BJ (cell line): Measurements from ENCODE around the gene SPEG. TPM values are rescaled to one million over a fixed set of nuclear protein-coding genes. Genes with fewer than 3 reads are reported as not detected.

Experiments used
- CTCF ChIA-PET: fragments of 350-600 bp; formaldehyde crosslinking; extraction: SDS; loops from one replicate; lab custom pipeline; 2021; ENCODE audit warnings: antibody characterized with exemption, inconsistent platforms; lab: Yijun Ruan, JAX
- POLR2A ChIA-PET: fragments of 300-600 bp; sonication (Branson Sonifier 250); formaldehyde crosslinking; extraction: SDS; loops from one replicate; lab custom pipeline; 2021; ENCODE audit warnings: antibody characterized with exemption; lab: Charles Lee
- DNase-seq: peaks from one replicate; pipeline ENCODE4 v3.0.0-alpha.2; 2011; ENCODE audit warnings: low read depth
- H3K27me3 ChIP-seq: 2 replicates; pipeline ENCODE4 v1.6.0; 2011; ENCODE audit warnings: low read length; ENCODE audit not compliant: control insufficient read depth, insufficient read depth
- H3K36me3 ChIP-seq: 2 replicates; pipeline ENCODE4 v1.5.1; 2011; ENCODE audit warnings: low read length; ENCODE audit not compliant: control insufficient read depth, insufficient read depth
- H3K4me3 ChIP-seq: 2 replicates; pipeline ENCODE4 v1.5.1; 2011; ENCODE audit warnings: low read depth, mild to moderate bottlenecking, control low read depth, low read length
- CTCF ChIP-seq: IDR thresholded peaks from 2 replicates; pipeline ENCODE4 v1.5.1; 2011; ENCODE audit warnings: low read depth, mild to moderate bottlenecking, control low read depth, inconsistent platforms, low read length, moderate library complexity; ENCODE audit not compliant: insufficient read depth
- polyA plus RNA-seq: library from polyadenylated mRNA; depleted of rRNA; stranded (reverse); fragments of >200 nt; gene quantifications from 2 replicates; pipeline ENCODE4 v1.2.3, GENCODE V29; 2011

The SPEG gene
- polyA plus RNA-seq, 1 experiment = 69.9 TPM

- ChIA-PET POLR2A (interaction anchor here (0.6 kb wide), 1 partner anchor 108 kb away, joined by 3 read pairs; the partner anchor contains the start of gene DES), CTCF (interaction anchor here (0.8 to 42.0 kb wide), 7 partner anchors 2 to 367 kb away, joined by 3 to 872 read pairs (median 6); partner anchors contain the start of genes ASIC4, CHPF, GMPPA and TMEM198)
- H3K36me3 ChIP-seq = no peaks in the 10 kb centered on the region
- H3K27me3 ChIP-seq = peaks cover 12% of the 10 kb centered on the region
- no peak for TF ChIP-seq CTCF
- H3K4me3 ChIP-seq = no peak overlapping the region
- DNase-seq = no peak
Observed at GRCh38 chr2:219526320-219527075, 91.9 kb downstream of the SPEG start.

GRCh38 chr2:219527076-219527394, 92.4 kb downstream of the SPEG start:
- Histone ChIP-seq H3K27me3 (peaks cover 12% of the 10 kb centered on the region), H3K4me3 (no peak overlapping the region), H3K36me3 (no peaks in the 10 kb centered on the region)
- no peak for TF ChIP-seq CTCF
- DNase-seq = no peak
- POLR2A ChIA-PET = no interaction called here
- CTCF ChIA-PET = interaction anchor here (0.9 to 42.0 kb wide), 6 partner anchors 1 to 368 kb away, joined by 3 to 872 read pairs (median 148); partner anchors contain the start of genes ASIC4, CHPF, GMPPA and TMEM198

DNA sequence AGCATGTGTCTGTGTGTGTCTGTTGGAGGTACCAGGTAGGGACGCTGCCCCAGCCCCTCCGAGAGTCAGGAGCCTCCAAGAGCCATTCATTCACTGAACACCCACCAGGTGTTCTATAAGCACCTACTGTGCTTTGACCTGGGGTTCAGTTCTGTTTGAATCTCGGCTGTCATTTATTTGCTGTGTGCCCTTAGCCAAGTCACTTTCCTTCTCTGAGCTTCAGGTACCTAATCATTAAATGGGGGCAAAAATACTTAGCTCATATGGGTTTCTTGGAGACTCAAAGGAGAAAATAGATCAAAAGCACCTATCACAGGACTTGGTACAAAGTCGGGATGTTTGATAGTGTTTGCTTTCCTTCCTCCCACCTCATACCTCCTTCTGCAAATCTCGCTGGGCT, 92.8 kb downstream of the SPEG start:
- ChIA-PET CTCF (interaction anchor here (0.6 to 42.0 kb wide), 9 partner anchors 1 to 368 kb away, joined by 3 to 872 read pairs (median 4); partner anchors contain the start of genes ASIC4, CHPF, GMPPA and TMEM198), POLR2A (interaction anchor here (0.8 kb wide), 1 partner anchor 144 kb away, joined by 3 read pairs; no protein-coding TSS in a partner anchor)
- H3K4me3 ChIP-seq = no peak overlapping the region
- H3K27me3 ChIP-seq = peaks cover 13% of the 10 kb centered on the region
- no peak for DNase-seq
- H3K36me3 ChIP-seq = no peaks in the 10 kb centered on the region
- TF ChIP-seq CTCF = no peak

- no peak for DNase-seq
- TF ChIP-seq CTCF = peak; percentile 96
- H3K27me3 ChIP-seq = peaks cover 13% of the 10 kb centered on the region
- H3K36me3 ChIP-seq = no peaks in the 10 kb centered on the region
- peak overlapping the region; percentile 11; the same call in 1 of the 2 replicates for H3K4me3 ChIP-seq
- ChIA-PET CTCF (interaction anchor here (0.6 to 42.0 kb wide), 59 partner anchors 2 to 500 kb away, joined by 3 to 872 read pairs (median 4); partner anchors contain the start of genes ASIC4, CHPF, DNAJB2 and DNPEP), POLR2A (interaction anchor here (1.0 kb wide), 1 partner anchor 131 kb away, joined by 3 read pairs; no protein-coding TSS in a partner anchor)
Observed at GRCh38 chr2:219530048-219530963, 95.7 kb downstream of the SPEG start.
